SK-N-DZ (cell line): Measurements from ENCODE around the gene KSR1. TPM values are rescaled to one million over a fixed set of nuclear protein-coding genes. Genes with fewer than 3 reads are reported as not detected.
"Not testable (repeated sequence)": the region's sequence is repeated elsewhere in the genome, so short reads cannot be mapped to it uniquely, and the experiment has no call there.

ENCODE experiments used
- DNase-seq: peaks from one replicate; pipeline ENCODE4 v3.0.0-alpha.2; 2015; ENCODE audit warnings: low spot score
- polyA plus RNA-seq, 2 experiments: library from polyadenylated mRNA; depleted of rRNA; stranded (reverse); fragments of >200 nt; gene quantifications; 2 replicates each; pipeline ENCODE4 v1.2.3, GENCODE V29; 2014

The KSR1 gene
- 4.6 and 6.5 TPM in 2 replicates for polyA plus RNA-seq (2014; cell fraction: cytosol; rRNA removed)
- polyA plus RNA-seq (2014; cell fraction: nucleus; rRNA removed): 14.8 and 18.0 TPM in 2 replicates

- peak; percentile 90 for DNase-seq
Measured at GRCh38 chr17:27455914-27456680, at the start of gene KSR1. TSS of gene KSR1 (plus strand) at chr17:27456448. CDS start at chr17:27456644, 196 bp downstream.

- no peak for DNase-seq
Measured at GRCh38 chr17:27407916-27408864, 48.1 kb upstream of the KSR1 start.

- DNase-seq: no peak
Measured at GRCh38 chr17:27408891-27409290, 47.4 kb upstream of the KSR1 start.

- not testable (repeated sequence) for DNase-seq
Measured at GRCh38 chr17:27412158-27412557, 44.1 kb upstream of the KSR1 start.

GRCh38 chr17:27413315-27413714 lies 42.9 kb upstream of the KSR1 start:
- DNase-seq: no peak

- no peak for DNase-seq
Measured at GRCh38 chr17:27413792-27414191, 42.5 kb upstream of the KSR1 start.

GRCh38 chr17:27414271-27414670 lies 42.0 kb upstream of the KSR1 start:
- no peak for DNase-seq

GRCh38 chr17:27414694-27415093 lies 41.6 kb upstream of the KSR1 start:
- DNase-seq: no peak

GRCh38 chr17:27415120-27415795 lies 41.0 kb upstream of the KSR1 start:
- no peak for DNase-seq

GRCh38 chr17:27417596-27418365 lies 38.5 kb upstream of the KSR1 start:
- no peak for DNase-seq

GRCh38 chr17:27418366-27418615 lies 38.0 kb upstream of the KSR1 start:
- DNase-seq: no peak

- DNase-seq: no peak
Measured at GRCh38 chr17:27419156-27419555, 37.1 kb upstream of the KSR1 start.

- DNase-seq: no peak
Measured at GRCh38 chr17:27420211-27420950, 35.9 kb upstream of the KSR1 start.

GRCh38 chr17:27421111-27421510 lies 35.1 kb upstream of the KSR1 start:
- DNase-seq: no peak

GRCh38 chr17:27421626-27422025 lies 34.6 kb upstream of the KSR1 start:
- DNase-seq: not testable (repeated sequence)

GRCh38 chr17:27422601-27423000 lies 33.6 kb upstream of the KSR1 start:
- no peak for DNase-seq

- no peak for DNase-seq
Measured at GRCh38 chr17:27423651-27424050, 32.6 kb upstream of the KSR1 start.

- no peak for DNase-seq
Measured at GRCh38 chr17:27424516-27424915, 31.7 kb upstream of the KSR1 start.

GRCh38 chr17:27424941-27425340 lies 31.3 kb upstream of the KSR1 start:
- DNase-seq: no peak

GRCh38 chr17:27425571-27425970 lies 30.7 kb upstream of the KSR1 start:
- not testable (repeated sequence) for DNase-seq

- no peak for DNase-seq
Measured at GRCh38 chr17:27425991-27426390, 30.3 kb upstream of the KSR1 start.
